Astrocyte (in vitro differentiated cells and primary cell): Measurements from ENCODE around the gene MTARC1.

Experiments
- EZH2 ChIP-seq: IDR thresholded peaks from 2 replicates; pipeline ENCODE4 v1.6.1; 2012; ENCODE audit warnings: mild to moderate bottlenecking, low read length, inconsistent platforms; ENCODE audit not compliant: insufficient read depth
- TF ChIP-seq, protein P1 (sequence below): IDR thresholded peaks from 2 replicates; pipeline ENCODE4 v1.5.1; 2011; ENCODE audit warnings: low read depth, mild to moderate bottlenecking, inconsistent platforms, low read length, moderate library complexity; ENCODE audit not compliant: insufficient read depth

DNA sequence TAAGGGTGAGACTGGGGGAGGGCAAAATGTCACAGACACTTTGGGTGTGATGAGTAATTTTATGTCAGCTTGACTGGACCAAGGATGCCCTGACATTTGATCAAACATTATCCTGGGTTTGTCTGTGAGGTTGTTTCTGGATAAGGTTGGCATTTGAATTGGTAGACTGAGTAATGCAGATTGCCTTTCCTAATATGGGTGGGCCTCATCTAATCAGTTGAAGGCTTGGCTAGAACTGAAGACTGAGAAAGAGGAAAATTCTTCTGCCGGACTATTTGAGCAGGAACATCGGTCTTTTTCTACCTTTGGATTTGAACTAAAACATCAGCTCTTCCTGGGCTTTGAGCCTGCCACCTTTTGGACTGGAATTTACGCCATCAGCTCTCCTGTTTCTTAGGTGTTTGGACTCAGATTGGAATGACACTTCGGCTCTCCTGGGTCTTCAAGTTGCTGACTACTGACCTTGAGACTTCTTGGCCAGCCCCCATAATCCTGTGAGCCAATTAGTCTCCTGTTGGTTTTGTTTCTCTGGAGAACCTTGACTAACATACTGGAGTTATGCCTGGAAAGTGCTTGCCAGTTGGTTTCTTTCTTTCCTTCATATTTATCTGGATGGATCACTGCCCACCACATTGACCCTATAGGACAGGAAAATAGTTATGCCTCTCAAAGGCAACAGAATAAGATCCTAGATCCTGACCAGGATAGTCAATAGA lies 47.6 kb downstream of the MTARC1 start:
- TF ChIP-seq, protein P1, sequence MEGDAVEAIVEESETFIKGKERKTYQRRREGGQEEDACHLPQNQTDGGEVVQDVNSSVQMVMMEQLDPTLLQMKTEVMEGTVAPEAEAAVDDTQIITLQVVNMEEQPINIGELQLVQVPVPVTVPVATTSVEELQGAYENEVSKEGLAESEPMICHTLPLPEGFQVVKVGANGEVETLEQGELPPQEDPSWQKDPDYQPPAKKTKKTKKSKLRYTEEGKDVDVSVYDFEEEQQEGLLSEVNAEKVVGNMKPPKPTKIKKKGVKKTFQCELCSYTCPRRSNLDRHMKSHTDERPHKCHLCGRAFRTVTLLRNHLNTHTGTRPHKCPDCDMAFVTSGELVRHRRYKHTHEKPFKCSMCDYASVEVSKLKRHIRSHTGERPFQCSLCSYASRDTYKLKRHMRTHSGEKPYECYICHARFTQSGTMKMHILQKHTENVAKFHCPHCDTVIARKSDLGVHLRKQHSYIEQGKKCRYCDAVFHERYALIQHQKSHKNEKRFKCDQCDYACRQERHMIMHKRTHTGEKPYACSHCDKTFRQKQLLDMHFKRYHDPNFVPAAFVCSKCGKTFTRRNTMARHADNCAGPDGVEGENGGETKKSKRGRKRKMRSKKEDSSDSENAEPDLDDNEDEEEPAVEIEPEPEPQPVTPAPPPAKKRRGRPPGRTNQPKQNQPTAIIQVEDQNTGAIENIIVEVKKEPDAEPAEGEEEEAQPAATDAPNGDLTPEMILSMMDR = no peak
- TF ChIP-seq EZH2 = no peak
